Measurements from ENCODE around the gene TRIM6. TPM values are rescaled to one million over a fixed set of nuclear protein-coding genes. Genes with fewer than 3 reads are reported as not detected.

The TRIM6 gene
- total RNA-seq, 1 experiment from 2014 or later = 0.13 TPM

DNA sequence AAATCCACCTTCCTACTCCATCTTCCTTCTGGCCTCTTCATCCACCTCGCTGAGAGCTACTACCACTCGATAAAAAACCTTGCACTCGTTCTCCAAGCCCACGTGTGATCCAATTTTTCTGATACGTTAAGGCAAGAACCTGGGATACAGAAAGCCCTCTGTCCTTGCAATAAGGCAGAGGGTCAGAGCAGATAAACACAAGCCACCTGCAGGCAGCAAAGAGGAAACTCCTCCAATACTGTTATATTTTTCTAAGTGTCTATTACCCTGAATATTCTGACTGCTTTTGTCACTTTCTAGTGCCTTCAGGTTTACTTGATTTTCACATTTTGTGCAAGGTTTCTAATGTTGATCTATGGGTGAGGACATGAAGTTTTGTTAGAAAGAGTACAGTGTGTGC is 61.9 kb downstream of the TRIM6 start:
- Histone ChIP-seq H3K36me3 (ENCODE audit: insufficient read depth, low read length, poor library complexity, severe bottlenecking) (no peaks in the 10 kb centered on the region), H3K4me1 (ENCODE audit: insufficient read depth, low read length, poor library complexity, severe bottlenecking) (no peaks in the 10 kb centered on the region), H3K27me3 (replicated peaks; ENCODE audit: insufficient read depth, low read depth, low read length, poor library complexity) (no peaks in the 10 kb centered on the region), H3K4me3 (ENCODE audit: low read depth, low read length, poor library complexity, severe bottlenecking) (no peak overlapping the region), H3K27ac (ENCODE audit: low read depth, low read length, poor library complexity, severe bottlenecking) (no peak overlapping the region), H3K9me3 (ENCODE audit: low read depth, low read length, poor library complexity, severe bottlenecking) (no peaks in the 10 kb centered on the region)
- DNase-seq (ENCODE audit: low spot score) = no peak
- BruUV-seq (replicated peaks) = no TSS peak
- TF ChIP-seq, protein P1, sequence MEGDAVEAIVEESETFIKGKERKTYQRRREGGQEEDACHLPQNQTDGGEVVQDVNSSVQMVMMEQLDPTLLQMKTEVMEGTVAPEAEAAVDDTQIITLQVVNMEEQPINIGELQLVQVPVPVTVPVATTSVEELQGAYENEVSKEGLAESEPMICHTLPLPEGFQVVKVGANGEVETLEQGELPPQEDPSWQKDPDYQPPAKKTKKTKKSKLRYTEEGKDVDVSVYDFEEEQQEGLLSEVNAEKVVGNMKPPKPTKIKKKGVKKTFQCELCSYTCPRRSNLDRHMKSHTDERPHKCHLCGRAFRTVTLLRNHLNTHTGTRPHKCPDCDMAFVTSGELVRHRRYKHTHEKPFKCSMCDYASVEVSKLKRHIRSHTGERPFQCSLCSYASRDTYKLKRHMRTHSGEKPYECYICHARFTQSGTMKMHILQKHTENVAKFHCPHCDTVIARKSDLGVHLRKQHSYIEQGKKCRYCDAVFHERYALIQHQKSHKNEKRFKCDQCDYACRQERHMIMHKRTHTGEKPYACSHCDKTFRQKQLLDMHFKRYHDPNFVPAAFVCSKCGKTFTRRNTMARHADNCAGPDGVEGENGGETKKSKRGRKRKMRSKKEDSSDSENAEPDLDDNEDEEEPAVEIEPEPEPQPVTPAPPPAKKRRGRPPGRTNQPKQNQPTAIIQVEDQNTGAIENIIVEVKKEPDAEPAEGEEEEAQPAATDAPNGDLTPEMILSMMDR (conservative IDR thresholded peaks at IDR 0.05; ENCODE audit: low read depth, low read length) = no peak
- TF ChIP-seq EZH2 (IDR thresholded peaks at IDR 0.05; ENCODE audit: borderline replicate concordance, low read depth, low read length, poor library complexity, severe bottlenecking) = no peak
- ChIA-PET CTCF (no interaction called here), POLR2A (ENCODE audit: low non-redundant PET) (no interaction called here)
- intact Hi-C loops (cut with micrococcal nuclease; ENCODE audit: unreplicated experiment) = no loop called here

Other genes starting within 250 kb of the TRIM6 start
- gene OR51B6, start 245.1 kb upstream of the TRIM6 start, total RNA-seq (2021) = not detected in 2 replicates
- not detected in 2 replicates for gene OR51M1, start 212.8 kb upstream of the TRIM6 start, total RNA-seq (2021)
- gene OR51Q1, start 174.5 kb upstream of the TRIM6 start, total RNA-seq (2021) = not detected in 2 replicates
- gene OR51I1, start 155.1 kb upstream of the TRIM6 start, total RNA-seq (2021) = not detected in 2 replicates
- not detected in 2 replicates for gene OR51I2, start 147.3 kb upstream of the TRIM6 start, total RNA-seq (2021)
- not detected in 2 replicates for gene OR52D1, start 108.0 kb upstream of the TRIM6 start, total RNA-seq (2021)
- not detected in 2 replicates for gene UBQLN3, start 86.7 kb upstream of the TRIM6 start, total RNA-seq (2021)
- gene UBQLNL, start 79.9 kb upstream of the TRIM6 start, total RNA-seq (2021) = not detected in 2 replicates
- not detected in 2 replicates for gene OR52H1, start 48.1 kb upstream of the TRIM6 start, total RNA-seq (2021)
- not detected in 2 replicates for gene OR52B6, start 15.8 kb upstream of the TRIM6 start, total RNA-seq (2021)
- gene TRIM34, start 28.4 kb downstream of the TRIM6 start, total RNA-seq (2021) = 0.41 and 0.79 TPM in 2 replicates
- gene TRIM5, start 88.4 kb downstream of the TRIM6 start, total RNA-seq (2021) = 17.9 and 18.2 TPM in 2 replicates
- gene TRIM22, start 93.2 kb downstream of the TRIM6 start, total RNA-seq (2021) = not detected in 2 replicates
- gene OR56B1, start 139.8 kb downstream of the TRIM6 start, total RNA-seq (2021) = not detected in 2 replicates
- not detected in 2 replicates for gene OR52N4, start 157.6 kb downstream of the TRIM6 start, total RNA-seq (2021)
- not detected in 2 replicates for gene OR52N5, start 186.7 kb downstream of the TRIM6 start, total RNA-seq (2021)
- gene OR52N1, start 194.6 kb downstream of the TRIM6 start, total RNA-seq (2021) = not detected in 2 replicates
- gene OR52N2, start 212.3 kb downstream of the TRIM6 start, total RNA-seq (2021) = not detected in 2 replicates
- not detected in 2 replicates for gene OR52E6, start 245.3 kb downstream of the TRIM6 start, total RNA-seq (2021)

All from A673 (cell line).